Activated CD8-positive, alpha-beta memory T cell treated with anti-CD3 and anti-CD28 coated beads for 4 hours (primary cell): Measurements from ENCODE around the gene ATG4D.

Source experiments
- DNase-seq, 2 donors: peaks; one replicate each; pipeline ENCODE4 v3.0.0-alpha.2; 2020; ENCODE audit warnings: low read depth in 2 of 2

ATG4D gene

DNA sequence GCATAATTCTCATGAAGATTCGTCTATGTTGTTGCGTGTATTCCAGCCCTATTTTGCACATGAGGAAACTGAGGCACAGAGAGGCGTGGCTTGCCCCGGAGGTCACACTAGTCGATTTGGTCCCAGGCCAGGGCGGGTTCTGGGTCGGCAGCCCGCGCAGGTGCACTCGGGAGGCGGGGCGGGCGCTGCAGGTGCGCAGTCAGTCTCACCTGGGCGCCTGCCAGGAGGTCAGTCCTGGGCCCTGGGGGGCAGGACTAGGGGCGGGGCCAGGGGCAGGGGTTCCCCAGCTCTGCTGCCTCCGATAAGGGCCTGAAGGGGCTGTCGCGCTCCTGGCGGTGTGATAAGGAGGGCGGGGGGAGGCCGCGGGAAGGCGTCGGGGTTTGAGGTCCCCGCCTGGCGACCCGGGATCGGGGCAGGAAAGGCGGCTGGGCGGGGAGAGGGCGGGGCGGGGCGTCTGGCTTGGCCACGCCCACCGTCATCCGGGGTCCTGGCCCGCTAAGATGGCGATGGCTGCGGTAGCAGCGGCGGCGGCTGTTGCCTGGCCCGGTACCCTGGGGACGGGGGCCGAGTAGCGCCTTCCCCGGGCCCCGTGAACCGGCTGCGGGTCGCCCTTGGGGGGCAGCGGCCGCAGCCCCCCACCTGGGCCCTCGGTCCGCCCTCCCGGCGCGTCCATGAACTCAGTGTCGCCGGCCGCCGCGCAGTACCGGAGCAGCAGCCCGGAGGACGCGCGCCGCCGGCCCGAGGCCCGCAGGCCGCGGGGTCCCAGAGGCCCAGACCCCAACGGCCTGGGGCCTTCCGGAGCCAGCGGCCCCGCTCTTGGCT is at the start of gene ATG4D:
ATG4D (plus strand) TSS at position 485 of the 822 bp plus-strand sequence; CDS start at position 672, 187 bp downstream.
- peak; percentile 56 to 57 for DNase-seq

GRCh38 chr19:10497371-10497770 is 46.3 kb upstream of the ATG4D start:
- no peak for DNase-seq

- DNase-seq, result no peak
Measured at GRCh38 chr19:10499550-10500246, 44.0 kb upstream of the ATG4D start.

GRCh38 chr19:10500247-10500592 is 43.5 kb upstream of the ATG4D start:
- DNase-seq, result no peak

- no peak for DNase-seq
Measured at GRCh38 chr19:10501971-10502523, 41.7 kb upstream of the ATG4D start.

GRCh38 chr19:10502524-10503001 is 41.1 kb upstream of the ATG4D start:
- DNase-seq, result peak; percentile 79 to 80

GRCh38 chr19:10503002-10503789 is 40.5 kb upstream of the ATG4D start, which contains the start of gene KEAP1:
TSS of gene KEAP1 (minus strand) at chr19:10503356. CDS start at chr19:10500033, 3,323 bp downstream.
- DNase-seq, result no peak

- peak; percentile 58 to 69 for DNase-seq
Measured at GRCh38 chr19:10505583-10506229, 38.0 kb upstream of the ATG4D start.

GRCh38 chr19:10508036-10508435 is 35.7 kb upstream of the ATG4D start:
- no peak for DNase-seq

DNA sequence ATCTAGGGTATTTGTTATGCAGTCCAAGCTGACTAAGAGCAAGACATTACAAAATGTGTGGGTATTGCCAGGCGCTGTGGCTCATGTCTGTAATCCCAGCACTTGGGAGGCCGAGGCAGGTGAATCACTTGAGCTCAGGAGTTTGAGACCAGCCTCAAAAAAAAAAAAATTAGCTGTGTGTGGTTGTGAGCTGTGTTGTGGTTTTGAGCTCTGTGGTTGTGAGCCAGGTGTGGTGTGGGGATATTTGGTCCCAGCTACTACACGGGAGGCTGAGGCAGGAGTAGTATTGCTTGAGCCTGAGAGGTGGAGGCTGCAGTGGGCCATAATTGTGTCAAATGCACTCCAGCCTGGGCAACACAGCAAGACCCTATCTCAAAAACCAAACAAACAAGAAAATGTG is 35.0 kb upstream of the ATG4D start:
- no peak for DNase-seq

DNA sequence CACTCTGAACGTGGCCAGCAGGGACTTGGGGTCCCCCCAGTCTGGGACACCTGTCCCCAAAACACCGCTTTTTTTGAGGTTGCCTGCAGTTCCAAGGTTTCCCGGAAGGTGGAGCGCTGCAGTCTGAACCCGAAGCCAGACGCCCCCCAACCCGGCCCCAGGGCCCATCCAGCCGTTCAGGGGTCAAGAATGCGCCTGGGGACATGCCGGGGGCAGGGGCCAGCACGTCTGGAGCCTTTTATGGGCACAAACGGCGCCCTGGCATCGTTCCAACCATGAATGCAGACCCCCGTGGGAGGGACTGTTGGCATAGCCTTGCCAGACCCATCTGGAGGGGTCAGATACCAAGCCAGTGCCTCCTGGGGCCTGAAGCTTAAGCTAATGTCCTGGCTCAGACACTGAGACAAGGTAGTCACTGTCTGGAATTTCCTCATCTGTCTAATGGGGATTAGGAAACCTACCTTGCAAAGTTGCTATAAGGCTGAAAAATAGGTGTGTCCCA is 33.4 kb upstream of the ATG4D start:
- no peak for DNase-seq

- no peak for DNase-seq
Measured at GRCh38 chr19:10513223-10513622, 30.5 kb upstream of the ATG4D start.

- no peak for DNase-seq
Measured at GRCh38 chr19:10514211-10515145, 29.2 kb upstream of the ATG4D start.

DNA sequence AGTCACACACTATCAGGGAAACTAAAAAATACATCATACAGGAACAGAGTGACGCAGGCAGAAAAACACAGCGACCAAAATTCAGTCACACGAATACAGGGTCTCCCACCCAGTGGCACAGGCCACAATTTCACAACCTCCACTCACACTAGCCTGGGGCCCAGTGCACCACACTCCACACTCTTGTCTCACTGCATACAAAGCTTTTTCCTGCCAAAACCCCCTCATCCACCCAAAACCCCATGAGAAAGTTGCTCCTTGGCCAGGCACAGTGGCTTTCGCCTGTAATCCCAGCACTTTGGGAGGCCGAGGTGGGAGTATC is 27.7 kb upstream of the ATG4D start:
- no peak for DNase-seq

DNA sequence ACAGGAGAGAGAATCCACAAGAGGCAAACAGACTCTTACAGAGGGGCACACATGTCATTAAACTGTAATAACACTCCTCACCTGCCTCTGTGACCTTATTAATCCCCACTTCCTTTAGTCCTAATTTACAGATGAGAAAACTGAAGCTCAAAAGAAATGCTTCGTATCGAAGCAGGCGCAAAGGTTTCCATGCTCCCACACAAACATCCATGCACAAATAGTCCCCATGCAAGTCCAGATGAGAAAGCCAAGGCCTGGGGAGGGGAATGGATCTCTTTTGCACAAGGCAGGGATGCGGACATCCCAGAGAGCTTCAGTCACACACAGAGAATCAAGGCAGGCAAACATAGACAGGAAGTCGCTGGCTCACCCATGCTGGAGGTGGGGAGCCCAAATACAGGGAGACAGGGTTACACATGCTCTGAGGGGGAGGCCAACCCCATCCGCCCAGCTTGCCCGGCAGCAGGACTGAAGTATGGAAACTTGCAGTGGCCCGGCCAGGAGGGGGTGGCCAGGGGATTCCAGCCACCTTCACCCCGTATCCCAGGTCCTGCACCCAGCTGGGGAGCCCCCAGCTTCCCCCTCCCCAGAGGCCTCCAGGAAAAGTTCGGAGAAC is 26.9 kb upstream of the ATG4D start:
- no peak for DNase-seq

GRCh38 chr19:10517361-10517759 is 26.3 kb upstream of the ATG4D start, which contains the start of gene S1PR5:
TSS of gene S1PR5 (minus strand) at chr19:10517447. CDS start at chr19:10515011, 2,436 bp downstream.
- no peak for DNase-seq

GRCh38 chr19:10517760-10518443 is 25.8 kb upstream of the ATG4D start:
- DNase-seq, result no peak

DNA sequence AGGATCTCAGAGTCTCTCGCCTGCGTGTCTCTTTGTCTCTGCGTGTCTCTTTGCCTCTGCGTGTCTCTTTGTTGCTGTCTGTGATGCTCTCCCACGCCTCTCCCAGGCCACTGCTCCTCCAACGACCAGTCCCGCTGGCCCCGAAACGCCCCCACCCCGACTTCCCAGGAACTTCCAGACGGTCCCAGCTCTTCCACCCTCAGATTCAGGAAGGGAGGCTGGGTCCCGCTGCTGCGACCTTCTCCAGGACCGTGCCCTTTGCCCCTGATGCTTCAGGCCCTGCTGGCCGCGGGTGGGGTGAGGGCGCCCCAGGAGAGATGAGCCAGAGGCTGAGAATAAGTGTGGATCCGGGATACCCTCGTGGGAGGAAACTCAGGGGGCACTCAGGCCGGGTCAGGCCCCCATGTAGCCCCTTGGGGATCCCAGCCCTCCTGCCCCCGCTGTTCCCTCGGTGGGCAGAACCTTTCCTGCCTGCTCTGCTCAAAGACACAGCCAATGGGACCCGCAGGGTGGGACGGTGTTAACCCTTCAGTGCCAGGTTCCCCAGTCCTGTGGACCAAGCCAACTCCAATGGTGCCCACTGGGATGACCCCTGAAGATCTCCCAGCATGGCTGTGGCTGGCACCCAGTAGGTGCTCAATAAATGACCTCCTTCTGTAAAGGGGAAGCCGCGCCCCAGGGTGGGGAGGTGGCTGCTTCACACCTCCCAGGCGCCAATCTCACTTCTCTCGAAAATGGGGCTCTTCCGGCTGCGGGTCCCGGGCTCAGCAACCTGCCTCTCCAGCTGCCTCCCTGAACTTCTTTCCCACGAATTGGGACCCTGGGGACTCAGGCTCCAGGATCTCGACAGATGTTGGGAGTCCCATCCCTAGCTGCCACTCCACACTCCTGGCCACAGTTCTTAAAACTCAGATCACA is 25.0 kb upstream of the ATG4D start:
- DNase-seq, result no peak
